GM11168 (cell line): Measurements from ENCODE around the gene PHOSPHO2.

Experiments used
- in situ Hi-C: fragments of 300-500 bp; cut with MboI; formaldehyde crosslinking; loops from one replicate; pipeline ENCODE4 v1.12.0; 2022; ENCODE audit warnings: low sequenced_read_pairs; ENCODE audit not compliant: unreplicated experiment

PHOSPHO2 gene

GRCh38 chr2:169715379-169716237 is 21.3 kb downstream of the PHOSPHO2 start:
- in situ Hi-C loops: no loop called here

GRCh38 chr2:169716238-169716886 is 22.1 kb downstream of the PHOSPHO2 start:
- in situ Hi-C loops: no loop called here

GRCh38 chr2:169716938-169717690 is 22.8 kb downstream of the PHOSPHO2 start:
- in situ Hi-C loops: no loop called here

GRCh38 chr2:169717691-169718063 is 23.4 kb downstream of the PHOSPHO2 start:
- in situ Hi-C loops: no loop called here

GRCh38 chr2:169718930-169719504 is 24.7 kb downstream of the PHOSPHO2 start:
- in situ Hi-C loops: no loop called here

- in situ Hi-C loops: no loop called here
Measured at GRCh38 chr2:169721016-169721415, 26.7 kb downstream of the PHOSPHO2 start.

- in situ Hi-C loops: no loop called here
Measured at GRCh38 chr2:169727065-169727464, 32.8 kb downstream of the PHOSPHO2 start.

- in situ Hi-C loops: no loop called here
Measured at GRCh38 chr2:169729274-169729605, 35.0 kb downstream of the PHOSPHO2 start.

GRCh38 chr2:169732075-169732474 is 37.8 kb downstream of the PHOSPHO2 start:
- in situ Hi-C loops: no loop called here

GRCh38 chr2:169732583-169733358 is 38.5 kb downstream of the PHOSPHO2 start:
- in situ Hi-C loops: no loop called here

GRCh38 chr2:169734169-169734847 is 40.0 kb downstream of the PHOSPHO2 start:
- in situ Hi-C loops: no loop called here

- in situ Hi-C loops: no loop called here
Measured at GRCh38 chr2:169735623-169736022, 41.4 kb downstream of the PHOSPHO2 start.

GRCh38 chr2:169736902-169737301 is 42.6 kb downstream of the PHOSPHO2 start:
- in situ Hi-C loops: no loop called here

- in situ Hi-C loops: no loop called here
Measured at GRCh38 chr2:169738566-169739229, 44.4 kb downstream of the PHOSPHO2 start.

GRCh38 chr2:169739351-169739750 is 45.1 kb downstream of the PHOSPHO2 start:
- in situ Hi-C loops: no loop called here

GRCh38 chr2:169743549-169743948 is 49.3 kb downstream of the PHOSPHO2 start:
- in situ Hi-C loops: no loop called here

GRCh38 chr2:169746240-169746639 is 52.0 kb downstream of the PHOSPHO2 start:
- in situ Hi-C loops: no loop called here

- in situ Hi-C loops: no loop called here
Measured at GRCh38 chr2:169748319-169748718, 54.0 kb downstream of the PHOSPHO2 start.
